Loucy (cell line): ENCODE results near the gene TLNRD1.
A peak's percentile ranks its signal among the peaks of the same experiment; 100 is the strongest.

Experiments used
- H2AFZ ChIP-seq: fragments of 200-600 bp; sonication (generic); 2 replicates; pipeline ENCODE4 v1.6.0; 2016; ENCODE audit warnings: antibody characterized with exemption, mild to moderate bottlenecking, low read length, moderate library complexity
- H3F3A ChIP-seq: fragments of 200-600 bp; 2 replicates; pipeline ENCODE4 v1.6.0; 2016; ENCODE audit warnings: antibody characterized with exemption, low read depth, mild to moderate bottlenecking
- H3K27me3 ChIP-seq: fragments of 200-600 bp; sonication (generic); 2 replicates; pipeline ENCODE4 v1.6.1; 2014; ENCODE audit warnings: low read length, mild to moderate bottlenecking; ENCODE audit not compliant: insufficient read depth, poor library complexity, severe bottlenecking
- H3K36me3 ChIP-seq: fragments of 200-600 bp; sonication (generic); 2 replicates; pipeline ENCODE4 v1.6.1; 2016; ENCODE audit warnings: low read length; ENCODE audit not compliant: insufficient read depth
- H3K4me1 ChIP-seq: fragments of 200-600 bp; sonication (generic); 2 replicates; pipeline ENCODE4 v1.5.1; 2014; ENCODE audit warnings: low read length, mild to moderate bottlenecking; ENCODE audit not compliant: insufficient read depth, poor library complexity, severe bottlenecking
- H3K4me2 ChIP-seq: fragments of 200-600 bp; sonication (generic); 2 replicates; pipeline ENCODE4 v1.6.0; 2014; ENCODE audit warnings: antibody characterized with exemption, low read length, low read depth, mild to moderate bottlenecking; ENCODE audit not compliant: poor library complexity, severe bottlenecking
- H3K4me3 ChIP-seq: fragments of 200-600 bp; sonication (generic); 2 replicates; pipeline ENCODE4 v1.5.1; 2014; ENCODE audit warnings: low read length, mild to moderate bottlenecking, mixed read lengths; ENCODE audit not compliant: poor library complexity, severe bottlenecking
- H3K79me2 ChIP-seq: fragments of 200-600 bp; sonication (generic); 2 replicates; pipeline ENCODE4 v1.6.1; 2014; ENCODE audit warnings: low read length; ENCODE audit not compliant: insufficient read depth
- H3K9ac ChIP-seq: fragments of 200-600 bp; sonication (generic); 2 replicates; pipeline ENCODE4 v1.6.0; 2014; ENCODE audit warnings: mild to moderate bottlenecking, low read depth, low read length, moderate library complexity; ENCODE audit not compliant: poor library complexity, severe bottlenecking
- H3K9me2 ChIP-seq: fragments of 200-600 bp; sonication (generic); replicated peaks from 2 replicates; pipeline ENCODE4 v1.6.1; 2016; ENCODE audit warnings: low read depth, low read length, mixed read lengths
- H3K9me3 ChIP-seq: fragments of 200-600 bp; sonication (generic); 2 replicates; pipeline ENCODE4 v1.6.1; 2014; ENCODE audit warnings: mild to moderate bottlenecking, antibody characterized with exemption, low read length, low read depth; ENCODE audit not compliant: insufficient read depth
- H4K20me1 ChIP-seq: fragments of 200-600 bp; sonication (generic); 2 replicates; pipeline ENCODE4 v1.6.0; 2014; ENCODE audit warnings: antibody characterized with exemption, low read length, mild to moderate bottlenecking; ENCODE audit not compliant: insufficient read depth, poor library complexity, severe bottlenecking
- EZH2phosphoT487 ChIP-seq: fragments of 200-600 bp; IDR thresholded peaks from 2 replicates; pipeline ENCODE4 v1.6.1; 2018; ENCODE audit warnings: antibody characterized with exemption, mild to moderate bottlenecking, moderate library complexity, borderline replicate concordance
- TF ChIP-seq, protein P1 (sequence below): fragments of 200-600 bp; sonication (generic); conservative IDR thresholded peaks from 2 replicates; pipeline ENCODE4 v1.5.1; 2014; ENCODE audit warnings: mild to moderate bottlenecking, antibody characterized with exemption, low read length

The TLNRD1 gene

DNA sequence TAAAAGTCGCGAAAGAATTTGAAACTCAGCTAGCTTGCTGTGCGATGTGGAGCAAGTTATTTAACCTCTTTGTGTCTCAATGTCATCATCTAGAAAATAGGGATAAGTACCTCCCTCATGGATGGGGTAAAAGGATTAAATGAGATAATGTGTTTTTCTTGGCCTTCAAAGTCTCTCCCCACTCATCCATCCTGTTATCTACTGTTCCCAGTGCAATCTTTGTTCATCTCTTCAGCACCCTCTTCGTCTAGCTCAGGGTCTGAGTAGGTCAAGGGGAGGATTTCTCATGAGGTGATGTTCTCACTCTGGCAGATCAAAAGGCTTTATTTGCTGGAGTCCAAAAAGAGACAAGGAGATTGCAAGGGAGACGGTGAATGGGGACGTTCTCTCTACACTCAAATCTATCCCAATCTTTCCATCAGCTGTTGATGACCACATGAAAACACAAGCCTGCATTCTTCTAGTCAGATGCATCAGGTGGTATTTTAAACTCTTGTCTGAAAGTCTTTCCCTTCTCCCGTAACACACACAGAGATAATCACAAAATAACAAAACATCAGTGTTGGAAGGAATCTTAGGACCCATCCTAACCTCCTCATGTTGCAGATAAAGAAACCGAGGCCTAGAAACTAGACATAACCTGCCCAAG lies 12.5 kb upstream of the TLNRD1 start:
- H3K79me2 ChIP-seq = peaks cover 61% of the 10 kb centered on the region
- no peaks in the 10 kb centered on the region for H3F3A ChIP-seq
- H3K9ac ChIP-seq = peak overlapping the region; percentile 93
- H4K20me1 ChIP-seq = peaks cover 42% of the 10 kb centered on the region
- H3K4me3 ChIP-seq = peak overlapping the region; percentile 96
- H3K36me3 ChIP-seq = no peaks in the 10 kb centered on the region
- H3K9me2 ChIP-seq = no peaks in the 10 kb centered on the region
- H3K4me1 ChIP-seq = peaks cover 43% of the 10 kb centered on the region
- no peak overlapping the region for H2AFZ ChIP-seq
- no peaks in the 10 kb centered on the region for H3K9me3 ChIP-seq
- peak overlapping the region; percentile 91 for H3K4me2 ChIP-seq
- no peak for TF ChIP-seq EZH2phosphoT487
- TF ChIP-seq, protein P1, sequence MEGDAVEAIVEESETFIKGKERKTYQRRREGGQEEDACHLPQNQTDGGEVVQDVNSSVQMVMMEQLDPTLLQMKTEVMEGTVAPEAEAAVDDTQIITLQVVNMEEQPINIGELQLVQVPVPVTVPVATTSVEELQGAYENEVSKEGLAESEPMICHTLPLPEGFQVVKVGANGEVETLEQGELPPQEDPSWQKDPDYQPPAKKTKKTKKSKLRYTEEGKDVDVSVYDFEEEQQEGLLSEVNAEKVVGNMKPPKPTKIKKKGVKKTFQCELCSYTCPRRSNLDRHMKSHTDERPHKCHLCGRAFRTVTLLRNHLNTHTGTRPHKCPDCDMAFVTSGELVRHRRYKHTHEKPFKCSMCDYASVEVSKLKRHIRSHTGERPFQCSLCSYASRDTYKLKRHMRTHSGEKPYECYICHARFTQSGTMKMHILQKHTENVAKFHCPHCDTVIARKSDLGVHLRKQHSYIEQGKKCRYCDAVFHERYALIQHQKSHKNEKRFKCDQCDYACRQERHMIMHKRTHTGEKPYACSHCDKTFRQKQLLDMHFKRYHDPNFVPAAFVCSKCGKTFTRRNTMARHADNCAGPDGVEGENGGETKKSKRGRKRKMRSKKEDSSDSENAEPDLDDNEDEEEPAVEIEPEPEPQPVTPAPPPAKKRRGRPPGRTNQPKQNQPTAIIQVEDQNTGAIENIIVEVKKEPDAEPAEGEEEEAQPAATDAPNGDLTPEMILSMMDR = no peak
- H3K27me3 ChIP-seq = no peaks in the 10 kb centered on the region

DNA sequence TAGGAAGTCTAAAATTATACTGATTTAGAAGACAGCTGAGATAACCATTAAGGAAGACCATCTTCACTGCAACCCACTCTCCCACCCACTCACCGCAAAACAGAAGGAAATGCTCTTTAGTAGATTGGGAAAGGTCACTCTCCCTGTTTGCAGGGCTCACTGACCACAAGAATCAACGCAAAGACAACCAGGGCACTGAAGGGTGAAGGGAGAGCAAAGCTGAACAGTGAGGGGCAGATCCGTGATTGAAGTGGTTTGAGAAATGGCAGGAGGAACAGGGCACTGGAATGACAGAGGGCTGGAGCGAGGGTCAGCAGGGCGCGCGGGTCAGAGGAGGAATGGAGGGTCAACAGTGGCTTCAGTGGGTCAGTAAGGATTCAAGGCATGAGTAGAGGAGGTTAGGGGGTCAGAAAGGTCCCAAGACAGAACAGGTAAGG lies 11.6 kb upstream of the TLNRD1 start:
- Histone ChIP-seq H3F3A (no peaks in the 10 kb centered on the region), H3K79me2 (peaks cover 55% of the 10 kb centered on the region), H3K4me2 (peak overlapping the region; percentile 91), H3K4me1 (peaks cover 43% of the 10 kb centered on the region), H3K27me3 (no peaks in the 10 kb centered on the region), H3K9me3 (no peaks in the 10 kb centered on the region), H4K20me1 (peaks cover 39% of the 10 kb centered on the region), H3K9ac (peak overlapping the region; percentile 93), H3K36me3 (no peaks in the 10 kb centered on the region), H3K9me2 (no peaks in the 10 kb centered on the region), H3K4me3 (peak overlapping the region; percentile 96), H2AFZ (peak overlapping the region; percentile 87)
- TF ChIP-seq EZH2phosphoT487 = no peak
- TF ChIP-seq, protein P1 = no peak

DNA sequence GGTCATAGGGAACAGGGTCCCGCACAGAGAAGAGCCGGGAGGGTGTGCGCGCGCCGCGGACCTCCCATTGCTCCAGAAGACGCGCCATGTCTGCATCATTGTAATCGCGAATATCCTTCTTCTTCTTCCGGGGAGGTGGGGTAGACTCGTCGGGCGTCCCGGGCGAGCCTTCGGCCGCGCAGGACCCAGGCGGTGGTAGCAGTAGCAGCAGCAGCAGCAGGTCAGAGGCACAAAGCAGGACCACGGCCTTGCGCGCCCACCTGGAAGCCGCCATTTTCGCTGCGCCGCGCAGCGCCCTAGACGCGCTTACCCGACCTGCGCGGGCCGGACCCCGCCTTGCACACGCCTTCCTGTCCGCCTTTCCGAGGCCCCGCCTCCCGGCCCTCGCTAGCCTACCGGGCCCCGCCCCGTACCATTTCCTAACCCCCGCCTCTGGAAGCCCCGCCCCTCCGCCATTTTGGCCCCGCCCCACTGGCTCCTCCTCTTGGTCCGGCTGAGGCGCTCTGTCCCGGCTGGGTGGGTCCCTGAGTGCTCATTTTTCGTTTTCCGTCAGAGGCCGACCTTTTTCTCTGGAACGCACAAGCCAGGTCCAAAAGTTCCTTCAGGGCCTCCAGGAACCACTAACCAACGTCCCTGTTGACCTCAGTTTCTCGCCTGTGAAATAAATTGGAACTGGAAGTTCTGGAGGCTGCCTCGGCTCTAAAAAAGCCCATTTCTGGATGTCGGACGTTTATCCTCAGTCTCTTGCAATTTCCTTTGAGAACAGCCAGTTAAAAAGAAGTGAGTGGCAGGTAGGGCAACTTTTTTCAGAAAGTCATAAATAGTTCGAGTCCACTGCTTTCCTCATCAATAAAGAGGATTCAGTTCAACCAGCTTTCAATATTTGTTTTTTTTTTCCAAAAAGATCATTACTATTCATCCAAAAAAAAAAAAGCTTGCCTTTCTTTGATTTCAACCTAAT lies 10.9 kb upstream of the TLNRD1 start, which contains the start of gene MESD:
MESD (minus strand) TSS at position 302 of the 961 bp plus-strand sequence; CDS start at position 274, 28 bp downstream.
- H3K79me2 ChIP-seq = peaks cover 48% of the 10 kb centered on the region
- peaks cover 32% of the 10 kb centered on the region for H4K20me1 ChIP-seq
- H3K36me3 ChIP-seq = no peaks in the 10 kb centered on the region
- H3K9me2 ChIP-seq = no peaks in the 10 kb centered on the region
- H3K9ac ChIP-seq = peak within 1 kb of the TSS; percentile 93
- H3K4me3 ChIP-seq = peak within 1 kb of the TSS; percentile 96
- no peaks in the 10 kb centered on the region for H3K27me3 ChIP-seq
- H3F3A ChIP-seq = no peaks in the 10 kb centered on the region
- peaks cover 42% of the 10 kb centered on the region for H3K4me1 ChIP-seq
- TF ChIP-seq EZH2phosphoT487 = no peak
- TF ChIP-seq, protein P1 = no peak
- peak within 1 kb of the TSS; percentile 91 for H3K4me2 ChIP-seq
- no peaks in the 10 kb centered on the region for H3K9me3 ChIP-seq
- H2AFZ ChIP-seq = peak within 1 kb of the TSS; percentile 87
